ENCODE data around the gene LARGE1.

- TF ChIP-seq CTCF (IDR thresholded peaks at IDR 0.05) (no peak), POLR2A (IDR thresholded peaks at IDR 0.05) (no peak)
These were observed 468.3 kb downstream of the LARGE1 start for GRCh38 chr22:33451866-33452469.
